ENCODE data around the gene SNX9. TPM values are rescaled to one million over a fixed set of nuclear protein-coding genes. Genes with fewer than 3 reads are reported as not detected.
A peak's percentile ranks its signal among the peaks of the same experiment; 100 is the strongest.

Gene SNX9
- total RNA-seq, 1 donor from 2014 or later = 67.3 TPM

- no peak for TF ChIP-seq CTCF (IDR thresholded peaks at IDR 0.05; ENCODE audit: insufficient read depth, low read length, poor library complexity, severe bottlenecking)
- no peak for DNase-seq (ENCODE audit: low read depth)
- no peak overlapping the region for H3K4me3 ChIP-seq (ENCODE audit: low read depth, low read length)
- no peaks in the 10 kb centered on the region for H3K27me3 ChIP-seq (ENCODE audit: control insufficient read depth, insufficient read depth, low read length)
- H3K36me3 ChIP-seq (ENCODE audit: control insufficient read depth, insufficient read depth, low read length) = no peaks in the 10 kb centered on the region
These were observed 38.1 kb downstream of the SNX9 start for GRCh38 chr6:157861184-157861583.

DNA sequence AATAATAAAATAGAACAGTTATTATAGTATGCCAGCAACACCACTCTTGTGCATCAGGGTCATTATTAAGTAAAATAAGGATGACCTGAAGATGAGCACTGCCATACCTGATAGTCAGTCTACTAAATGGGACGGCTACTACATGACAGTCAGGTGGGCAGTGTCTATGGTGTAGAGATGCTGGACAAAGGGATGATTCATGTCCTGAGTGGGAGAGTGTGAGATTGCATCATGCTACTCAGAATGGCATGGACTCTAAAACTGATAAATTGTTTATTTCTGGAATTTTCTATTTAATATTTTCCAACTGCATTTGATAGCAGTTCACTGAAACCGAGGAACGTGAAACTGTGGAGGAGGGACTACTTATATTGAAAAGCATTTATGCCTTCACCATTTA lies 38.8 kb downstream of the SNX9 start:
- Histone ChIP-seq H3K27me3 (ENCODE audit: control insufficient read depth, insufficient read depth, low read length) (no peaks in the 10 kb centered on the region), H3K36me3 (ENCODE audit: control insufficient read depth, insufficient read depth, low read length) (no peaks in the 10 kb centered on the region), H3K4me3 (ENCODE audit: low read depth, low read length) (no peak overlapping the region)
- no peak for TF ChIP-seq CTCF (IDR thresholded peaks at IDR 0.05; ENCODE audit: insufficient read depth, low read length, poor library complexity, severe bottlenecking)
- peak; percentile 38 for DNase-seq (ENCODE audit: low read depth)

GRCh38 chr6:157862706-157863105 lies 39.7 kb downstream of the SNX9 start:
- H3K4me3 ChIP-seq (ENCODE audit: low read depth, low read length) = no peak overlapping the region
- TF ChIP-seq CTCF (IDR thresholded peaks at IDR 0.05; ENCODE audit: insufficient read depth, low read length, poor library complexity, severe bottlenecking) = no peak
- DNase-seq (ENCODE audit: low read depth) = no peak

GRCh38 chr6:157864185-157864761 lies 41.2 kb downstream of the SNX9 start:
- Histone ChIP-seq H3K4me3 (ENCODE audit: low read depth, low read length) (no peak overlapping the region), H3K36me3 (ENCODE audit: control insufficient read depth, insufficient read depth, low read length) (no peaks in the 10 kb centered on the region), H3K27me3 (ENCODE audit: control insufficient read depth, insufficient read depth, low read length) (no peaks in the 10 kb centered on the region)
- no peak for TF ChIP-seq CTCF (IDR thresholded peaks at IDR 0.05; ENCODE audit: insufficient read depth, low read length, poor library complexity, severe bottlenecking)
- DNase-seq (ENCODE audit: low read depth) = no peak

More at GRCh38 chr6:157862706-157863105, 39.7 kb downstream of the SNX9 start:
- H3K36me3 ChIP-seq (ENCODE audit: control insufficient read depth, insufficient read depth, low read length) = no peaks in the 10 kb centered on the region
- no peaks in the 10 kb centered on the region for H3K27me3 ChIP-seq (ENCODE audit: control insufficient read depth, insufficient read depth, low read length)

- Histone ChIP-seq H3K27me3 (ENCODE audit: control insufficient read depth, insufficient read depth, low read length) (no peaks in the 10 kb centered on the region), H3K36me3 (ENCODE audit: control insufficient read depth, insufficient read depth, low read length) (peaks cover 2% of the 10 kb centered on the region), H3K4me3 (ENCODE audit: low read depth, low read length) (no peak overlapping the region)
- no peak for TF ChIP-seq CTCF (IDR thresholded peaks at IDR 0.05; ENCODE audit: insufficient read depth, low read length, poor library complexity, severe bottlenecking)
- no peak for DNase-seq (ENCODE audit: low read depth)
These were observed 42.2 kb downstream of the SNX9 start for GRCh38 chr6:157865249-157865648.

GRCh38 chr6:157867155-157867559 lies 44.1 kb downstream of the SNX9 start:
- TF ChIP-seq CTCF (IDR thresholded peaks at IDR 0.05; ENCODE audit: insufficient read depth, low read length, poor library complexity, severe bottlenecking) = no peak
- Histone ChIP-seq H3K27me3 (ENCODE audit: control insufficient read depth, insufficient read depth, low read length) (no peaks in the 10 kb centered on the region), H3K36me3 (ENCODE audit: control insufficient read depth, insufficient read depth, low read length) (peaks cover 2% of the 10 kb centered on the region), H3K4me3 (ENCODE audit: low read depth, low read length) (no peak overlapping the region)
- no peak for DNase-seq (ENCODE audit: low read depth)
